Measurements from ENCODE around the gene AP3D1. TPM values are rescaled to one million over a fixed set of nuclear protein-coding genes. Genes with fewer than 3 reads are reported as not detected.
"Not testable (repeated sequence)": the region's sequence is repeated elsewhere in the genome, so short reads cannot be mapped to it uniquely, and the experiment has no call there.

The AP3D1 gene
- total and polyA plus RNA-seq, 12 donors: 51.3 to 193 (median 121) TPM

DNA sequence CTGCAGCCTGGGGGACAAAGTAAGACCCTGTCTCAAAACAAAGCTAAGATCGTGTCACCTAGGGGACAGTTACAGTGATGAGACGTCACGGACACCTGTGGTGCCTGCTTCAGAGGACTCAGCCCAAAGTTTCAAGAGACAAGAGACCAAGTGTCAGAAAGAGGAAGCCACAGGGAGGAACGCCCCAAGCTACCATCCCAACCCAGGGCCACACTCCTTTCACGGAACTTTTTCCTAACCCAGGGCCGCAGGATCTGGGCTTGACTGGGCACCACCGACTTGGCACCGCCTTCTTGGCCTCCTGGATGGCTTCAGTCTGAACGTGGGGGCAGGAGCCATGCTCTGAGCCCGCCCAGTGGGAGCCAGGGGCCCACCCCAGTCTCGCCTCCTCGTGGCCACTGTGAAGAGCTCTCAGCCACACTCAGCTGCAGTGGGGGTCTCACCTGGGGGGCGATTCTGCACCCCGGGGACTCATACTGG, 63.7 kb downstream of the AP3D1 start:
- 57 to 83% (median 78%) methylated on average over 7 to 14 of the region's 14 CpGs for WGBS, 4 donors
- TF ChIP-seq POLR2A (IDR thresholded peaks at IDR 0.05): no peak
- no peak for DNase-seq
- intact Hi-C loops (cut with DNase I): no loop called here
- Histone ChIP-seq H3K4me3 (no peak overlapping the region), H3K27ac (peak overlapping the region in 1 of 5 donors; percentile 52), H3K9me3 (replicated peaks in 1 of 3) (no peaks in the 10 kb centered on the region), H3K4me1 (replicated peaks in 1 of 2) (peaks cover 0 to 55% of the 10 kb centered on the region in 2 donors), H3K36me3 (replicated peaks in 1 of 2) (no peaks in the 10 kb centered on the region), H3K27me3 (no peaks in the 10 kb centered on the region)

DNA sequence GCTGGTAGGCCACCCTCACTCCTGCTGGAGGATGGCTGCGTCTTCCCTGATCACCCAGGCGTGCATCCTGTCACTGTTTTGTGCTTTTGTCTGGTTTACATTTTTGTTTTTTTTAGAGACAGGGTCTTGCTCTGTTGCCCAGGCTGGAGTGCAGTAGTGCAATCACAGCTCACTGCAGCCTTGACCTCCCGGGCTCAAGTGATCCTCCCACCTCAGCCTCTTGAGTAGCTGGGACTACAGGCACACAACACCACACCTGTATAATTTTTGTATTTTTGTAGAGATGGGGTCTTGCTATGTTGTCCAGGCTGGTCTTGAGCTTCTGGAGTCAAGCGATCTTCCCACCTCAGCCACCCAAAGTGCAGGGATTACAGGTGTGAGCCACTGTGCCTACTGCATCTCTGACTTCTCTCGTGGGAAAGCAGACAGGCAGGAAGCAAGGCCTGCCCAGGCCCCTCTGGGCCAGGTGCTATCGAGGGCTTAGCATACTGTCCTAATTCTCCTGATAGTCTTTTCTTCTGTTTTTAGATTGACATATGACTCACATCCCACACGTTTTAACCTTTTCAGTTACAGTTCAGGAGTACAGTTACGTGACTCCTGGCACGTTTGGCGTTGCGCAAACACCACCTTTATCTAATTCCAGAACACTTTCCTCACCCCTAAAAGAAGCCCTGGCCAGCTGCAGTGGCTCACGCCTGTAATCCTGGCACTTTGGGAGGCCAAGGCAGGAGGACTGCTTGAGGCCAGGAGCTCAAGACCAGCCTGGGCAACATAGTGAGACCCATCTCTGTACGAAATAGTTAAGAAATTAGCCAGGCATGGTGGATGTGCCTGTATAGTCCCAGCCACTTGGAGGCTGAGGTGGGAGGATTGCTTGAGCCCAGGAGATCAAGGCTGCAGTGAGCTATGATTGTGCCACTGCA, 64.4 kb downstream of the AP3D1 start:
- intact Hi-C loops (cut with DNase I); H3K4me3 ChIP-seq; H3K9me3 ChIP-seq (replicated peaks in 1 of 3); H3K36me3 ChIP-seq (replicated peaks in 1 of 2); DNase-seq; H3K27me3 ChIP-seq: not testable (repeated sequence)
- Histone ChIP-seq H3K27ac (peak overlapping the region in 2 of 5 donors; percentile 7 to 52), H3K4me1 (replicated peaks in 1 of 2) (peaks cover 0 to 53% of the 10 kb centered on the region in 2 donors)
- WGBS, 4 donors: 61 to 77% (median 65%) methylated on average over 13 of the region's 13 CpGs

DNA sequence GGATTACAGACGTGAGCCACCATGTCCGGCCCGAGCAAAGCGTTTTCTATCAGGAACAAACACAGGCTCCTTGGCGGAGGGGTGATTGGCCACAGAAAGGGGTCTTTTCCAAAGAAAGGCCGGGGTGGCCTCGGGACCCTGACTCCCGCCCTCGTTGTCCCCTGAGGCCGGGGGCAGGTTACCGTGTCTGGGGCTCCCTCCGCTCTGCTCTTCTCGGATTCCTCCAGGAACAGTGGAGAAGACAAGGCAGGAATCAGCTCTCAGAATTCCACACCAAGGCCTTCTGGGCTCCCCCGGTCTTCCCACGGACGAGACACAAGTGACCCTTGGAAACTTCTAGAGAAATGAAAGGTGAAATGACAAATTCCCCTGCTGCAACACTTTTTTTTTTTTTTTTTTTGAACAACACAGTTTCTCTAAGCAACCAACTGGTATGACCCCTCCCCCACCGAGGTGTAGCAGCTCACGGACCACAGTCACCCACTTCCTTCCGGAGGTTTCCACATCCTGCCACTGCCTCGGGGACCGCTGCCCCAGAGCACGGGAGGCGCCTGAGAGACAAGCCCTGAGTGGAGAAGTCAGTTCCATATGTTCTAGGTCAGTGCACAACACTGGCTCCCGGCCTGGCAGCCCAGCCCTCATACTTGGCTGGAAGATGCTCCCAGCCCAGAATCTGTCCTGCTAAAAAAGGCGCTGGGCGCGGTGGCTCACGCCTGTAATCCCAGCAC, 66.2 kb downstream of the AP3D1 start:
- no peak for TF ChIP-seq POLR2A (IDR thresholded peaks at IDR 0.05)
- TF ChIP-seq, protein P1, sequence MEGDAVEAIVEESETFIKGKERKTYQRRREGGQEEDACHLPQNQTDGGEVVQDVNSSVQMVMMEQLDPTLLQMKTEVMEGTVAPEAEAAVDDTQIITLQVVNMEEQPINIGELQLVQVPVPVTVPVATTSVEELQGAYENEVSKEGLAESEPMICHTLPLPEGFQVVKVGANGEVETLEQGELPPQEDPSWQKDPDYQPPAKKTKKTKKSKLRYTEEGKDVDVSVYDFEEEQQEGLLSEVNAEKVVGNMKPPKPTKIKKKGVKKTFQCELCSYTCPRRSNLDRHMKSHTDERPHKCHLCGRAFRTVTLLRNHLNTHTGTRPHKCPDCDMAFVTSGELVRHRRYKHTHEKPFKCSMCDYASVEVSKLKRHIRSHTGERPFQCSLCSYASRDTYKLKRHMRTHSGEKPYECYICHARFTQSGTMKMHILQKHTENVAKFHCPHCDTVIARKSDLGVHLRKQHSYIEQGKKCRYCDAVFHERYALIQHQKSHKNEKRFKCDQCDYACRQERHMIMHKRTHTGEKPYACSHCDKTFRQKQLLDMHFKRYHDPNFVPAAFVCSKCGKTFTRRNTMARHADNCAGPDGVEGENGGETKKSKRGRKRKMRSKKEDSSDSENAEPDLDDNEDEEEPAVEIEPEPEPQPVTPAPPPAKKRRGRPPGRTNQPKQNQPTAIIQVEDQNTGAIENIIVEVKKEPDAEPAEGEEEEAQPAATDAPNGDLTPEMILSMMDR (IDR thresholded peaks at IDR 0.05): no peak
- Histone ChIP-seq H3K9me3 (replicated peaks in 1 of 3) (no peaks in the 10 kb centered on the region), H3K4me1 (replicated peaks in 1 of 2) (peaks cover 0 to 37% of the 10 kb centered on the region in 2 donors), H3K27ac (peak overlapping the region in 3 of 5 donors; percentile 31 to 70 (median 44)), H3K27me3 (no peaks in the 10 kb centered on the region), H3K4me3 (no peak overlapping the region), H3K36me3 (replicated peaks in 1 of 2) (peaks cover 0 to 5% of the 10 kb centered on the region in 2 donors)
- 64 to 77% (median 70%) methylated on average over 20 to 28 of the region's 28 CpGs for WGBS, 4 donors
- DNase-seq: peak in 6 of 7 donors; percentile 57 to 83 (median 70)
- intact Hi-C loops (cut with DNase I): no loop called here

DNA sequence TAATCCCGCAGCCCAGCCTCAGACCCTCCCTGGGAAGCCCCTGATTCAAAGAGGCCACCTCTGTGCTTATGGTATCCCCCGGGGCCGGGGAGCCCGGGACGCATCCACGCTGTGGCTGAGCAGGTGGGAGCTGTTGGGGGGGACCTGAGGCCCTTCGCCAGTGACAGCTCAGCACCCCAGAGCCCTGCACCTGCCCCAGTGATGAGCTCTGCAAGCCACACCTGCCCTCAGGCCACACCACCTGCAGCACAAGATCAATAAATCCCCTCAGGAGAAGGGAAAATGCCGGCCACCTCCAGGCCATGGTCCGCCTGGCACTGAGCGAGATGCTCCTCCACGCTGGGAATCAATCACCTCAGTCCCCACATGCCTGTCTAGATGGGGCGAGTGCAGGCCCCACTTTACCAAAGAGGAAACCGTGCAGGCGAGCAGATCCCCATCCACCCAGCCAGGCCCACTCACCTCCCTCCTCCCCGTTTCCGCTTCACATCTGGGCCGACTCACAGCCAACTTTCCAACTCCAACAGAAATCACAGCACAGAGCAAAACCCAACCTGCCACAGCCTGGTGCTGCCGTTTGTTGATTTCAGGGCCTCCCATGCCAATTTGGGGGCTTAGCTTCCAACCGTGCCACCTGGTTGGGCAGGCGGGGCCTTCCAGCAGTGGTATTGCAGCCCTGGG, 68.1 kb downstream of the AP3D1 start:
- H3K36me3 ChIP-seq (replicated peaks in 1 of 2): peaks cover 0 to 20% of the 10 kb centered on the region in 2 donors
- peaks cover 0 to 23% of the 10 kb centered on the region in 2 donors for H3K4me1 ChIP-seq (replicated peaks in 1 of 2)
- H3K27me3 ChIP-seq: no peaks in the 10 kb centered on the region
- DNase-seq: no peak
- no peak overlapping the region for H3K4me3 ChIP-seq
- WGBS, 4 donors: 69 to 81% (median 70%) methylated on average over 9 to 20 of the region's 20 CpGs
- intact Hi-C loops (cut with DNase I): no loop called here
- no peaks in the 10 kb centered on the region for H3K9me3 ChIP-seq (replicated peaks in 1 of 3)
- TF ChIP-seq, protein P1 (IDR thresholded peaks at IDR 0.05): no peak
- no peak for TF ChIP-seq POLR2A (IDR thresholded peaks at IDR 0.05)
- H3K27ac ChIP-seq: peak overlapping the region in 3 of 5 donors; percentile 13 to 59 (median 14)
